SK-N-SH (cell line): ENCODE data around the gene UST. TPM values are rescaled to one million over a fixed set of nuclear protein-coding genes. Genes with fewer than 3 reads are reported as not detected.

Experiments used
- CTCF ChIA-PET: fragments of 300-600, 350-600 bp; formaldehyde crosslinking; extraction: SDS; loops from one replicate; lab custom pipeline; 2021; lab: Yijun Ruan, JAX
- POLR2A ChIA-PET: fragments of 350-600 bp; sonication (Branson Sonifier 250); formaldehyde crosslinking; extraction: SDS; loops from one replicate; lab custom pipeline; 2020; ENCODE audit warnings: antibody characterized with exemption, inconsistent platforms; lab: Yijun Ruan, JAX
- DNase-seq: peaks from one replicate; pipeline ENCODE4 v3.0.0; 2012
- H2AFZ ChIP-seq: fragments of 200-600 bp; sonication (generic); 2 replicates; pipeline ENCODE4 v1.8.1; 2016; ENCODE audit warnings: antibody characterized with exemption, mild to moderate bottlenecking, low read depth
- H3F3A ChIP-seq: fragments of 200-600 bp; sonication (generic); replicated peaks from 2 replicates; pipeline ENCODE3; 2016; ENCODE audit warnings: antibody characterized with exemption, mild to moderate bottlenecking; ENCODE audit not compliant: insufficient read depth
- H3K27ac ChIP-seq, 2 experiments: fragments of 200-500 bp in 1 of 2; fragments of 200-600 bp in 1 of 2; sonication (Bioruptor generic) in 1 of 2; sonication (generic), shearing (Covaris generic) in 1 of 2; 2 replicates each; pipeline versions ENCODE4 v1.5.1 to v1.6.1; 2014 to 2016; ENCODE audit warnings: low read depth in 2 of 2, inconsistent platforms in 1 of 2, low read length in 1 of 2, mild to moderate bottlenecking in 1 of 2, mixed read lengths in 1 of 2
- H3K27me3 ChIP-seq: fragments of 200-600 bp; sonication (generic), shearing (Covaris generic); 2 replicates; pipeline ENCODE4 v1.6.1; 2016; ENCODE audit warnings: mixed run types; ENCODE audit not compliant: insufficient read depth
- H3K36me3 ChIP-seq, 2 experiments: fragments of 200-500 bp in 1 of 2; fragments of 200-600 bp in 1 of 2; sonication (Bioruptor generic) in 1 of 2; sonication (generic) in 1 of 2; replicated peaks in 1 of 2; 2 replicates each; pipeline versions ENCODE3 to v1.5.1; 2014 to 2016; ENCODE audit warnings: low read length in 1 of 2, mild to moderate bottlenecking in 1 of 2; ENCODE audit not compliant: insufficient read depth in 2 of 2, control insufficient read depth in 1 of 2
- H3K4me1 ChIP-seq, 2 experiments: fragments of 200-500 bp in 1 of 2; fragments of 200-600 bp in 1 of 2; sonication (Bioruptor generic) in 1 of 2; sonication (generic), shearing (Covaris generic) in 1 of 2; 2 replicates each; pipeline versions ENCODE4 v1.5.1 to v1.6.1; 2014 to 2016; ENCODE audit warnings: low read depth in 1 of 2, low read length in 1 of 2, mixed run types in 1 of 2; ENCODE audit not compliant: insufficient read depth in 2 of 2, control insufficient read depth in 1 of 2
- H3K4me2 ChIP-seq: fragments of 200-600 bp; sonication (generic), shearing (Covaris generic); 2 replicates; pipeline ENCODE4 v1.6.1; 2017; ENCODE audit warnings: mixed run types
- H3K4me3 ChIP-seq, 2 experiments: fragments of 200-500 bp in 1 of 2; fragments of 200-600 bp in 1 of 2; sonication (Bioruptor generic) in 1 of 2; sonication (generic), shearing (Covaris generic) in 1 of 2; 2 replicates each; pipeline versions ENCODE4 v1.5.1 to v1.8.1; 2014 to 2016; ENCODE audit warnings: low read depth in 2 of 2, inconsistent platforms in 1 of 2, low read length in 1 of 2, mild to moderate bottlenecking in 1 of 2, mixed read lengths in 1 of 2, moderate library complexity in 1 of 2
- H3K79me2 ChIP-seq: fragments of 200-600 bp; sonication (generic); 2 replicates; pipeline ENCODE4 v1.8.1; 2017; ENCODE audit warnings: mild to moderate bottlenecking; ENCODE audit not compliant: insufficient read depth
- H3K9ac ChIP-seq: fragments of 200-600 bp; sonication (generic); 2 replicates; pipeline ENCODE4 v1.6.1; 2017; ENCODE audit warnings: mixed run types
- H3K9me2 ChIP-seq: fragments of 200-600 bp; sonication (generic); 2 replicates; pipeline ENCODE4 v1.6.1; 2017; ENCODE audit warnings: mixed run types
- H3K9me3 ChIP-seq: fragments of 200-600 bp; sonication (generic); 2 replicates; pipeline ENCODE4 v1.6.1; 2017; ENCODE audit warnings: mixed run types, mild to moderate bottlenecking, moderate library complexity
- H4K20me1 ChIP-seq: fragments of 200-600 bp; sonication (generic); 2 replicates; pipeline ENCODE4 v1.6.1; 2017; ENCODE audit warnings: mild to moderate bottlenecking, mixed run types; ENCODE audit not compliant: insufficient read depth
- CHD2 ChIP-seq: fragments of 150-350 bp; IDR thresholded peaks from 2 replicates; pipeline ENCODE4 v1.6.1; 2018; ENCODE audit warnings: low read length; ENCODE audit not compliant: partially characterized antibody
- EZH2phosphoT487 ChIP-seq: fragments of 200-600 bp; sonication (generic); IDR thresholded peaks from 2 replicates; pipeline ENCODE4 v1.6.1; 2017; ENCODE audit warnings: low read depth, mixed run types, mild to moderate bottlenecking, antibody characterized with exemption, moderate library complexity, borderline replicate concordance
- FOSL2 ChIP-seq: IDR thresholded peaks from 2 replicates; pipeline ENCODE4 v1.4.0; 2012; ENCODE audit warnings: low read depth, mild to moderate bottlenecking, moderate library complexity, borderline replicate concordance
- FOXJ3 ChIP-seq: sonication (generic); formaldehyde crosslinking; IDR thresholded peaks from 2 replicates; pipeline ENCODE4 v1.5.1; 2020; ENCODE audit warnings: mild to moderate bottlenecking, missing genetic modification reagents
- GABPA ChIP-seq: IDR thresholded peaks from 2 replicates; pipeline ENCODE4 v1.4.0; 2012; ENCODE audit warnings: low read depth, mild to moderate bottlenecking
- IRF3 ChIP-seq: fragments of 150-350 bp; IDR thresholded peaks from 2 replicates; pipeline ENCODE4 v1.6.1; 2016; ENCODE audit warnings: mild to moderate bottlenecking, low read depth, low read length
- JUND ChIP-seq: IDR thresholded peaks from 2 replicates; pipeline ENCODE4 v1.4.0; 2012
- MXI1 ChIP-seq: IDR thresholded peaks from 2 replicates; pipeline ENCODE4 v1.6.1; 2012; ENCODE audit warnings: mild to moderate bottlenecking, low read depth, low read length, improper control_type of control experiment
- NFIC ChIP-seq: IDR thresholded peaks from 2 replicates; pipeline ENCODE4 v1.4.0; 2012; ENCODE audit warnings: borderline replicate concordance
- NRF1 ChIP-seq: IDR thresholded peaks from 2 replicates; pipeline ENCODE4 v1.6.1; 2012; ENCODE audit warnings: low read depth, mild to moderate bottlenecking, low read length
- POLR2AphosphoS5 ChIP-seq: IDR thresholded peaks from 2 replicates; pipeline ENCODE4 v1.6.1; 2012; ENCODE audit warnings: low read depth, low read length
- REST ChIP-seq: IDR thresholded peaks from 2 replicates; pipeline ENCODE4 v1.6.1; 2012; ENCODE audit warnings: mild to moderate bottlenecking, low read depth, low read length, moderate library complexity
- RFX5 ChIP-seq: IDR thresholded peaks from 2 replicates; pipeline ENCODE4 v1.6.1; 2012; ENCODE audit warnings: mild to moderate bottlenecking, improper control_type of control experiment, low read length
- TCF12 ChIP-seq: IDR thresholded peaks from 2 replicates; pipeline ENCODE4 v1.4.0; 2012
- ZBTB33 ChIP-seq: IDR thresholded peaks from 2 replicates; pipeline ENCODE4 v1.4.0; 2012; ENCODE audit warnings: low read depth, borderline replicate concordance
- WGBS: methylation state at CpG from one replicate; pipeline ENCODE4 v1.1.6; 2017; ENCODE audit warnings: low lambda C conversion rate; 5-methylcytosine and 5-hydroxymethylcytosine counted together
- polyA plus RNA-seq, 3 experiments: library from polyadenylated mRNA; depleted of rRNA; stranded (reverse); fragments of >200 nt; gene quantifications; 2 replicates each; pipeline ENCODE4 v1.2.3, GENCODE V29; 2012

UST gene
- polyA plus RNA-seq, 1 of the 3 experiments (the other 2 are of a cell fraction), result 1.7 TPM

- Histone ChIP-seq H3K4me1 (no peaks in the 10 kb centered on the region; a peak in 1 of 4 replicates), H3F3A (peaks cover 10% of the 10 kb centered on the region), H3K4me2 (no peak overlapping the region), H3K27ac (no peak overlapping the region), H3K9ac (no peak overlapping the region), H3K27me3 (no peaks in the 10 kb centered on the region), H3K36me3 (peaks cover 0 to 12% of the 10 kb centered on the region in 2 experiments), H4K20me1 (no peaks in the 10 kb centered on the region), H3K4me3 (no peak overlapping the region), H3K9me3 (no peaks in the 10 kb centered on the region), H2AFZ (no peak overlapping the region), H3K9me2 (no peaks in the 10 kb centered on the region), H3K79me2 (no peaks in the 10 kb centered on the region)
- ChIA-PET POLR2A (no interaction called here), CTCF (interaction anchor here (1.2 to 1.3 kb wide), 2 partner anchors 408 to 493 kb away, joined by 4 to 7 read pairs; no protein-coding TSS in a partner anchor)
- TF ChIP-seq NFIC (no peak), IRF3 (no peak), FOSL2 (no peak), CHD2 (no peak), GABPA (no peak), ZBTB33 (no peak), REST (no peak), EZH2phosphoT487 (no peak), RFX5 (no peak), JUND (no peak), TCF12 (no peak)
- DNase-seq, result no peak
- 86% methylated on average over 1 of the region's 1 CpG for WGBS
Measured at GRCh38 chr6:149024361-149024760, 277.5 kb downstream of the UST start.

- no peaks in the 10 kb centered on the region for H3K9me3 ChIP-seq
- no peaks in the 10 kb centered on the region for H3K9me2 ChIP-seq
- H3K27me3 ChIP-seq, result no peaks in the 10 kb centered on the region
- H3F3A ChIP-seq, result peaks cover 12% of the 10 kb centered on the region
- CTCF ChIA-PET, result interaction anchor here (1.3 to 2.8 kb wide), 2 partner anchors 407 to 493 kb away, joined by 7 to 25 read pairs; no protein-coding TSS in a partner anchor
- peaks cover 0 to 12% of the 10 kb centered on the region in 2 experiments for H3K36me3 ChIP-seq
- no peak overlapping the region for H3K9ac ChIP-seq
- H3K4me2 ChIP-seq, result no peak overlapping the region
- no peaks in the 10 kb centered on the region for H4K20me1 ChIP-seq
- no peak overlapping the region for H3K4me3 ChIP-seq
- no peak overlapping the region for H3K27ac ChIP-seq
- peaks cover 6% of the 10 kb centered on the region for H3K79me2 ChIP-seq
- WGBS, result 83% methylated on average over 2 of the region's 2 CpGs
- DNase-seq, result no peak
- no peaks in the 10 kb centered on the region; a peak in 2 of 4 replicates for H3K4me1 ChIP-seq
- no peak overlapping the region for H2AFZ ChIP-seq
- POLR2A ChIA-PET, result no interaction called here
- no peak for TF ChIP-seq NRF1
- no peak for TF ChIP-seq CHD2
- TF ChIP-seq FOSL2, result no peak
- TF ChIP-seq FOXJ3 (CRISPR knock-in tag), result no peak
- TF ChIP-seq MXI1, result no peak
- TF ChIP-seq ZBTB33, result no peak
- no peak for TF ChIP-seq POLR2AphosphoS5
- no peak for TF ChIP-seq JUND
- no peak for TF ChIP-seq EZH2phosphoT487
Measured at GRCh38 chr6:149025061-149025460, 278.2 kb downstream of the UST start.
